ENCODE data around the gene CCSER2.

CCSER2 gene

DNA sequence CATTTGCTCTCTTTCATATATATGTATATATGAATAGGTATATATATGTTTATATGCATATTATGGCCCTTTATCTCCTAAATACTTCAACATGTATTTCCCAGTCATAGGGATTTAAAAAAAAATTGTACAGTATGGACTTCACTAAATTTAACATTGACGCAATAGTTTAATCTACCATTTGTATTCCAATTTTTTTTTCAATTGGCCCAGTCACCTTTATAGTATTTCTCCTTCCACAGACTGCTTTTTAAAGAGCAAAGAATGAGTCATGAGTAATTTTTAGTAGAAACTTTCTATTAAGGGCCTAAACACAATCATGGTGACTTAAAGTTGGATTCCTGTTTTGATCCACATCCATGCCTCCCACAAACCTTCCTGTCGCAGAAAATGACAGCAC lies 20.5 kb downstream of the CCSER2 start:
- no peak for DNase-seq (ENCODE audit: low spot score)

- DNase-seq (ENCODE audit: low spot score): peak; percentile 33
These were observed 24.0 kb downstream of the CCSER2 start for GRCh38 chr10:84352251-84352842.

DNA sequence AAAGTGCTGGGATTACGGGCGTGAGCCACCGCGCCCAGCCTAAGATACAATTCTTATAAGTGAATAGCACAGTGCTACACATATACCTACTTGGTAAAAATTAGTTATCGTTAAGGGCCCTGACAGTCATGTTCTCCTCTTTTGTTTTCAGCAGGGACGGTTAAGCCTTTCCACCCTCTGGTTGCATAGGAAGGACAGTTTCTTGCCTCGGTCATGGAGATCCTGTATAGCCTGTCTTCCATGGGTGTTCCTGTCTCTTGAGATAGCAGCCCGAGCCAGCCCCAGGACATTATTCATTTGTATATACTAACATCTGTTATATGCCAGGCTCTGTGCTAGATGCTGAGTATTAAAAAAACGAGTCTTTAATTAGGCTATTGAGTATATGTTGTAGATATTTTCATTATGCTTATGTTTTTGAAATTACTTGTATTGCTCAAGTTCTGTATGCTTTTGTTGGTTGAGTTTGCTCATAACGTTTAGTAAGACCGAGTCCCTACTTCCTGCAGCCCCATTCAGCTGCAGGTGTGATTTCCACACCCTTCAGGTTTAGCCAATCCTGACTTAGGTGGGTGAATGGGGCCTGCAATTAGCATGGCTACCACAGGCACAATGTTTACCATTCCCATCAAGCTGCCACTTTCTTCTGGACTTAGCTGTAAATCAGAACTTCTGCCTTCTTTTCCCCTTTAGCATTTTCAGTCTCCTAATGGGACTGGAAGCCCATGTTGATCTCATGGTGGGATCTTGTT lies 24.8 kb downstream of the CCSER2 start:
- no peak for DNase-seq (ENCODE audit: low spot score)

- no peak for DNase-seq (ENCODE audit: low spot score)
These were observed 26.2 kb downstream of the CCSER2 start for GRCh38 chr10:84354623-84355022.

DNA sequence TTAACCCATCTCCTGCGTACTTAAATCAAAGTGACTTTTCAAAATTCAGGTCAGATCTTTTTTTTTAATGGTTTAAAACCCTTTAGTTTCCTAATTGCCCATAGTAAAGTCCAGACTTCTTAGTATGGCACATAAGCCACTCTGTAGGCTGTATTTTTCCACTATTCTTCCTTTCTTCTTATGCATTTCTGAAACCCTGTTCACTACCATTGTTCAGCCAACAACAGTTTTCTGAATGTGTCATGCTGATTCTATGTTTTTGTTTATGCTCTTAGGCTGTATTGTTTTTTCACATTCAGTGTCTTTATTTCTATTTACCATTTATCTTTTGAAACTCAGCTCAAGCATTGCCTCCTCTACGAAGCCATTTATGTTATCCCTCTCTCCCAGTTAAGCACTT lies 26.7 kb downstream of the CCSER2 start:
- DNase-seq (ENCODE audit: low spot score): no peak

DNA sequence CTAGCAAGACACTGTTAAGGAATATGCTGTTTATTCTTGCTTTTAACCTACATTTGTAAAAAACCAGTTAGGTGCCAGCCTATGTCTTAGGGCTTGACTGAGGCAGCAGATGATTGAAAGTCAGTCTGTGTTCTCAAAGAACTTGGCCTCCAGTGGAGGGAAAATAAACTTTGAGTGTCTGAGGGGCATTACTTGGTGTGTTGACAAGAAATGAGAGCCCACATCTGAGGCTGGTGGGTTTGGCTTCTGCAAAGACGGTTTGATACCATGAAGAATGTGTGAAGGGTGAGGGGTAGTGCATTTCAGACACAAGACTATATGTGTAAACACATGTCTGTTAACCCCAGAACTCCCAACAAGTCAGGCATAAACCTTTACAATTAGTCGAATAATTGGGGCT lies 28.5 kb downstream of the CCSER2 start:
- no peak for DNase-seq (ENCODE audit: low spot score)

- no peak for DNase-seq (ENCODE audit: low spot score)
These were observed 30.4 kb downstream of the CCSER2 start for GRCh38 chr10:84358743-84359142.

GRCh38 chr10:84360637-84361365 lies 32.4 kb downstream of the CCSER2 start:
- peak; percentile 15 for DNase-seq (ENCODE audit: low spot score)

DNA sequence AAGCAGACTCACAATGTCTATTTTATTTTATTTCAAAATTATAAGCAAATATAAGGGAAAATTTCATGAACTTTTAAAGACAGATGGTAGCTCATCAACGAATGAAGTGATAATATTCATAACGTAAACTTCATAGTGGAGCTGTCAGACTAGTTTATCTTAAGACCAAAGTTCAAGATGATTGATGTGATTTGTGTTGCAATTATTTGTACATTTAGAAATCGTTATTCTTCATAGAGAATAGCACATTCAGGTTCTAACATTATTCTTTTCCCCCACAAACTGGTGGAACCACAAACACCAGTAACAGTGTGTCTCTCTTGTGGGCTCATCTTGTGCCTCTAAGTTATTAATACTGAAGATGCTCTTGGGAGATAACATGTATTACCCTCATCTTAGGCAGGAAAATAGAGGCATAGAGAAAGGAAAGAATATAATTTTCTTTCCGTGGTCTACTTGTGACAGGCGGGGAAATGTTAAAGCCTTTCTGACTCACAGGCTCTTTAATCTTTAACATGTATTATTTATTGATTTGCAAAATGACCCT lies 37.0 kb downstream of the CCSER2 start:
- no peak for DNase-seq (ENCODE audit: low spot score)

DNA sequence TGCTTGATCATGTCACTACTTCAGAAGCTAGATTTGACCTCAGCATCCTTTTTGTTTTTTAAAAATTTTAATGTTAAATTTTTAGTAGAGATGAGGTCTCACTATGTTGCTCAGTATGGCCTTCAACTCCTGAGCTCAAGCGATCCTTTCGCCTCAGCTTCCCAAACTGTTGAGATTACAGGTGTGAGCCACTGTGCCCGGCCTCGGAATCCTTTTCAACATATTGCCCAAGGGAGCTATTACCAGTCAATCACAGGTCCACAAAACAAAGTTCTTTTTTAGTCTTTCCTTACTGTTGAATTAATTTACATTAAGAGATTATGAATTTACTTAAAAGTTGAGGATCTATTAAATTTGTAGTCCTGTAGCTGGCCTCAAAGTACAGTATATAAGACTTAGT lies 37.7 kb downstream of the CCSER2 start:
- DNase-seq (ENCODE audit: low spot score): no peak

DNA sequence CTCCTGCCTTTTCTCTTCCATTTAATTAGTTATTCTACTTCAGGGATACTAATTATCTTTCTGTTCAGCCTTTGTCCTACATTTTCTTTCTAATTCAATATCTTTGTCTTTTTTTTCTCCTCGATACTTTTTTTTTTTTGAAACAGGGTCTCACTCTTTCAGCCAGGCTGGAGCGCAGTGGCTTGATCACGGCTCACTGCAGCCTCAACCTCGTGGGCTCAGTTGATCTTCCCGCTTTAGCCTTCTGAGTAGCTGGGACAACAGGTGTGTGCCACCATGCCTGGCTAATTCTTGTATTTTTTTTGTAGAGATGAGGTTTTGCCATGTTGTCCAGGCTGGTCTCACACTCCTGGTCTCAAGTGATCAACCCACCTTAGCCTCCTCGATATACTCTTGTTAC lies 38.9 kb downstream of the CCSER2 start:
- no peak for DNase-seq (ENCODE audit: low spot score)

DNA sequence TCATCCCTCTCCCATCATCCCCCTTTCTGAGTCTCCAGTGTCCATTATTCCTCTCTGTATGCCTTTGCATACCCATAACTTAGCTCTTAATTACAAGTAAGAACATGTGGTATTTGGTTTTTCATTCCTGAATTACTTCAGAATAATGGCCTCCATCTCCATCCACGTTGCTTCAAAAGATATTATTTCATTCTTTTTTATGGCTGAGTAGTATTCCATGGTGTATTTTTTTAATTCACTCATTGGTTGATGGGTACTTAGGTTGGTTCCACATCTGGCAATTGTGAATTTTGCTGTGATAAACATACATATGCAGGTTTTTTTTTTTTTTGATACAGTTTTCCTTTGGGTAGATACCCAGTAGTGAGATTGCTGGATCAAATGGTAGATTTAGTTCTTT lies 40.4 kb downstream of the CCSER2 start:
- no peak for DNase-seq (ENCODE audit: low spot score)

- DNase-seq (ENCODE audit: low spot score): no peak
These were observed 41.9 kb downstream of the CCSER2 start for GRCh38 chr10:84370283-84370682.

- DNase-seq (ENCODE audit: low spot score): no peak
These were observed 43.6 kb downstream of the CCSER2 start for GRCh38 chr10:84371944-84372343.

- DNase-seq (ENCODE audit: low spot score): no peak
These were observed 44.6 kb downstream of the CCSER2 start for GRCh38 chr10:84373000-84373399.

DNA sequence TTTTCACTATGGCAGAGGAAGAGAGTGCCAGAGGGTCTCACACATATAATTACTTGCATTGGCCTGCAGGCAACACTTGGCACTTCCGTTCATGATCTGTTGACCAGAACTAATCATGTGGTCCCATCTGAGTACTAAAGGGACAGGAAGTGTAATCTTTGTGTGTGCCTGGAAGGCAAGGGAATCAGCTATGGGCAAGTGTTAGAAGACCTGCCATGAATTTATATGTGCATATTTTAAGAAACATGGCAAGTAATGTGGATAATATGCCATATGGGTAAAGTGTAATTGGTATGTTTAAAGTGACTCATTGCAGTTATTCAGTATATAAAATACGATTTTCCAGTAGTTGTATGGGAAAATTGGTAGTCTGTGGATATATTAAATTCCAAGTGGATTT lies 46.1 kb downstream of the CCSER2 start:
- no peak for DNase-seq (ENCODE audit: low spot score)

- DNase-seq (ENCODE audit: low spot score): peak; percentile 49
These were observed 46.6 kb downstream of the CCSER2 start for GRCh38 chr10:84375011-84375410.

DNA sequence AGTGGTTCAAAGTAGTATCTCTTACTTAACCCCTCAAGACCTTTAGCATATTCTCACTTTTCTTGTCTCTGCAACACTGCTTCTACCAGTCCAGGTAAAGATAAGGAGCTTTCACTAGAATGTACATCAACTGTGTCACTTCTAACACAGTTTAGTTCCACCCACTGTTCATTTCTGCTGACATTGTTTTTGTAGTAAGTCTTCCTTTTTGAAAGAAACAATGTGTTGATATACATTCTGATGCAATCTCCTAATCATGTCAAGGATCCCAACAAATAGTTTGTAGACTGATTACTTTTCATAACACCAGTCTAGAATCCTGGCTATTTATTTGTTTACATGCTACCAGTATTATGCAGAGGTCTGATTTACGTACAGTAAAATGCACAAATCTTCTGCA lies 47.5 kb downstream of the CCSER2 start:
- no peak for DNase-seq (ENCODE audit: low spot score)

DNA sequence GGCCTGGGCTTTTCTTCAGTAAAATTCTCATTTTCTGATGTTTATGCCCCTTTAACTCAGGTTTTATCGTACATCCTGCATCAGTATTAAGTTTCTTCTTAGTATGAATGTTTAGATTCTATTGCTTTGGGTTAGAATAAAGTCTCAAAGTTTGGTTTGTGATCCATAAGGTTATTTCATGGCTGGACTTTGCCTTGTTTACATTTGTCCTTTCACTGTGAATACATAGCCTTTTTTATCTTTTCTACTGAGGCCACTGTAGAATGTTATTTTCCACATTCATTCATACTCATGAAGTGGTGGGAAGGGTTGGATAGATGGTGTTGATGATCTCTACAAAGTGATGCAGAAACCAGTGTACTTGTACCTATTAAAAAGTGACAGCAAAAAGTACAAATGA lies 59.8 kb downstream of the CCSER2 start:
- DNase-seq (ENCODE audit: low spot score): no peak

DNA sequence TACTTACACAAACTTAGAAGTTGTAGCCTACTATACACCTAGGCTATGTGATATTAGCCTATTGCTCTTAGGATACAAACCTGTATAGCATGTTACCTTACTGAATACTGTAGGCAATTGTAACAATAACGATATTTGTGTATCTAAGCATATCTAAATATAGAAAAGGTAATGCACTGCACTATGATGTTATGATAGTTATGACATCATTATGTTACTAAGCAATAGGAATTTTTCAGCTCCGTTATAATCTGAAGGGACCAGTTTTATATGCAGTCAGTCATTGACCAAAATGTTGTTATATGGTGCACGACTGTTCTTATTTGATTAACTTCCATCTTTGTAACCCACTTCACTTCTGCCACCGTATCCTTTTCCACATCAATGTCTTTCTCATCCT lies 62.0 kb downstream of the CCSER2 start:
- DNase-seq (ENCODE audit: low spot score): no peak

DNA sequence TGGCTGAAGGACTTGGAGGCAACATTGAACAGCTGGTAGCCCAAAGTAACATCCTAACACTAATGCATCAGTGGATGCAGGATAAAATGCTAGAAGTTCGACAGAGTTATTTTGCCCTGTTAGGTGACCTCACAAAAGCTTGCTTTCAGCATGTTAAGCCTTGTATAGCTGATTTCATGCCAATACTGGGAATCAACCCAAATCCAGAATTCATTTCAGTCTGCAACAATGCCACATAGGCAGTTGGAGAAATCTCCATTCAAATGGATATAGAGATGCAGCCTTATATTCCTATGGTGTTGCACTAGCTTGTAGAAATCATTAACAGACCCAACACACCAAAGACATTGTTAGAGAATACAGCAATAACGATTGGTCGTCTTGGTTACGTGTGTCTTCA lies 62.9 kb downstream of the CCSER2 start:
- no peak for DNase-seq (ENCODE audit: low spot score)

DNA sequence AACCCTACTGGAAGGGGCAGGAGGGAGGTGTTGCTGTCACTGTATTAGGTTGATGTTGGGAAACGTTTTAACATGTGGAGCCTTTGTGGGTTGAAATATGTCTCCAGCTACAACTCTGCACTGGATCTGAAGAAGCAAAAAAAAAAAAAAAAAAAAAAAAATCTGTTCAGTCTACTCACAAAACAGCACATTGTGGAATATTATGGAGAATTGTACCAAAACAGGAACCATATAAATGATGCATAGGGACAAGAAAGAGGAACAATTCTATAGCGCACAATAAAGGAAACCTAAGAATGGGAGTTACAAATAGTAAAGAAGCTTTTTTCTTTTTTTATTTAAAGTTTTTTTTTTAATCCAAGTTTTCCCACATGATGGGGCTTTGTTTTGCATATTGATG lies 63.8 kb downstream of the CCSER2 start:
- DNase-seq (ENCODE audit: low spot score): no peak

DNA sequence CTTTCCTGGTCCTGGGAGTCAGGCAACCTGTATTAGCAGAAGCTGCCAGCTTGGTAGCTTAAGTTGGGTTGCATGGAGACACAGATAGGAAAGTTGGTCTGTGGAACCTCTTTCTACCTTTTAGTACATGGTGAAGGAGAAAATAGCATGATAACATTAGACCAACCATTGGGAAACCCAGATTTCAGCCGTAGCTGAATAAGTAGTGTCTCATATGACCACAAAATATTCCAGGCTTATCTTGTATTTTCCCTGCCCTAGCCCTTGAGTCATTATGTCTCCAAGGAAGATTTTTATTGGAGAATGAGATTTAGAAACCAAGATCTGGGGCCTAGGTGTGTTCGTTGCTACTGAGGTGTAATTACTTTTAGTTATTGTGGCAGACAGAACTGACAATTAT lies 67.2 kb downstream of the CCSER2 start:
- DNase-seq (ENCODE audit: low spot score): no peak

Measured in SW480 (cell line).